ENCODE data around the gene ASIC1.
A peak's percentile ranks its signal among the peaks of the same experiment; 100 is the strongest.

The ASIC1 gene

GRCh38 chr12:50103351-50103750, 46.0 kb downstream of the ASIC1 start:
- intact Hi-C loops (cut with DNase I): no loop called here

GRCh38 chr12:50103767-50104321, 46.4 kb downstream of the ASIC1 start, which contains the start of gene GPD1:
Gene GPD1, plus strand, starts transcription at chr12:50104008. Its CDS starts 43 bp downstream, at chr12:50104051.
- DNase-seq: peak; percentile 60 to 97 (median 82)
- intact Hi-C loops (cut with DNase I): no loop called here

More at GRCh38 chr12:50103351-50103750, 46.0 kb downstream of the ASIC1 start:
- peak in 1 of 10 donors; percentile 65 for DNase-seq

- intact Hi-C loops (cut with DNase I): no loop called here
- DNase-seq: peak in 2 of 10 donors; percentile 57 to 70
These were observed 47.3 kb downstream of the ASIC1 start for GRCh38 chr12:50104417-50105366.

- DNase-seq: peak in 2 of 10 donors; percentile 59 to 73
- intact Hi-C loops (cut with DNase I): no loop called here
These were observed 48.6 kb downstream of the ASIC1 start for GRCh38 chr12:50105913-50106450.

GRCh38 chr12:50106907-50107306, 49.5 kb downstream of the ASIC1 start:
- intact Hi-C loops (cut with DNase I): no loop called here

GRCh38 chr12:50107416-50108268, 50.2 kb downstream of the ASIC1 start:
- intact Hi-C loops (cut with DNase I): no loop called here
- DNase-seq: peak in 2 of 10 donors; percentile 51 to 63

More at GRCh38 chr12:50106907-50107306, 49.5 kb downstream of the ASIC1 start:
- peak in 2 of 10 donors; percentile 38 to 70 for DNase-seq

GRCh38 chr12:50109319-50109718, 51.9 kb downstream of the ASIC1 start:
- DNase-seq: peak in 2 of 10 donors; percentile 26 to 46
- intact Hi-C loops (cut with DNase I): no loop called here

- intact Hi-C loops (cut with DNase I): no loop called here
These were observed 52.8 kb downstream of the ASIC1 start for GRCh38 chr12:50110127-50110761.

GRCh38 chr12:50110762-50111351, 53.5 kb downstream of the ASIC1 start:
- intact Hi-C loops (cut with DNase I): no loop called here
- DNase-seq: peak in 3 of 10 donors; percentile 66 to 86 (median 72)

More at GRCh38 chr12:50110127-50110761, 52.8 kb downstream of the ASIC1 start:
- peak in 2 of 10 donors; percentile 61 to 79 for DNase-seq

GRCh38 chr12:50111395-50111692, 53.9 kb downstream of the ASIC1 start:
- DNase-seq: no peak
- intact Hi-C loops (cut with DNase I): no loop called here

- peak; percentile 97 to 100 (median 99) for DNase-seq
- intact Hi-C loops (cut with DNase I): loop anchor here (1.0 to 2.0 kb wide), 2 partner anchors 27 to 55 kb away; partner anchors contain the start of genes CERS5 and SMARCD1
These were observed 54.5 kb downstream of the ASIC1 start, which contains the start of gene COX14 for GRCh38 chr12:50111693-50112455. Gene COX14, plus strand, starts transcription at chr12:50112236. Its CDS starts 7,808 bp downstream, at chr12:50120044.

- DNase-seq: peak in 2 of 10 donors; percentile 42 to 52
- intact Hi-C loops (cut with DNase I): loop anchor here (1.0 to 2.0 kb wide), 2 partner anchors 28 to 55 kb away; partner anchors contain the start of genes CERS5 and SMARCD1
These were observed 55.2 kb downstream of the ASIC1 start for GRCh38 chr12:50112456-50113218.

GRCh38 chr12:50117057-50117622, 59.7 kb downstream of the ASIC1 start:
- intact Hi-C loops (cut with DNase I): no loop called here
- no peak for DNase-seq

GRCh38 chr12:50119387-50119786, 62.0 kb downstream of the ASIC1 start:
- DNase-seq: no peak
- intact Hi-C loops (cut with DNase I): no loop called here

GRCh38 chr12:50120521-50120920, 63.1 kb downstream of the ASIC1 start:
- intact Hi-C loops (cut with DNase I): no loop called here

GRCh38 chr12:50120953-50121352, 63.6 kb downstream of the ASIC1 start:
- no peak for DNase-seq
- intact Hi-C loops (cut with DNase I): no loop called here

More at GRCh38 chr12:50120521-50120920, 63.1 kb downstream of the ASIC1 start:
- no peak for DNase-seq

GRCh38 chr12:50121641-50122040, 64.2 kb downstream of the ASIC1 start:
- intact Hi-C loops (cut with DNase I): no loop called here

More at GRCh38 chr12:50121641-50122040, 64.2 kb downstream of the ASIC1 start:
- DNase-seq: no peak
